Spleen (tissue), 7 donors: ENCODE results near the gene ARHGAP25.

Source experiments
- POLR2A ChIP-seq, 3 donors: fragments of 450-650 bp; IDR thresholded peaks; one replicate each; pipeline ENCODE4 v1.5.1; 2017; ENCODE audit warnings: antibody characterized with exemption in 3 of 3, mild to moderate bottlenecking in 1 of 3
- TF ChIP-seq, protein P1 (sequence below), 11 experiments: fragments of 200-600 bp in 7 of 11; fragments of 450-650 bp in 4 of 11; sonication (generic) in 4 of 11; IDR thresholded peaks in 8 of 11; conservative IDR thresholded peaks in 3 of 11; 1 replicate in 7 of 11; 2 replicates in 4 of 11; pipeline versions ENCODE4 v1.4.0 to v1.8.0; 2016 to 2021; ENCODE audit warnings: antibody characterized with exemption in 11 of 11, inconsistent platforms in 4 of 11, mild to moderate bottlenecking in 1 of 11
- donor health status: DM: no; HTN: no; CAD: no; lungs with moderate emphysema.
- donor health status: DM: no; HTN: no; CAD: no.
- donor health status: DM: no; HTN: no; CAD: no.

DNA sequence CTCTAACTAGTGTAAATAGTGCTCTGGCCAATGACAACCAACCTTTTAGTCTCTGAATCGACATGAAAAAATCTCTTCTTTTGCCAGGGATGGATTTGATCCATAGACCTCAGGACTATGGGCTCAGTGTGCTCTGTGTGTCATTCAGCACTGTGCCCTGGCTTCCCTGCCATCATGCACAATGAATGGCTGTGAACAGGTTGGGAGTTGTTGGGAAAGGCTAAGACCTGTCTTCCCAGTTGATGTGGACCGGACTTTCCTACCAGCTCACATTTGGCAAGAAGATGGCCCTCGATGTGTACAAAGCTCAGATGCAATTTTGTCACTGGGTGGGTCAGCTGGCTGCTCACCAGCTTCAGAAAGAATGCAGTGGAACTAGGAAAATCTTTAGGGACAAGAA lies 26.0 kb upstream of the ARHGAP25 start:
- TF ChIP-seq, protein P1, sequence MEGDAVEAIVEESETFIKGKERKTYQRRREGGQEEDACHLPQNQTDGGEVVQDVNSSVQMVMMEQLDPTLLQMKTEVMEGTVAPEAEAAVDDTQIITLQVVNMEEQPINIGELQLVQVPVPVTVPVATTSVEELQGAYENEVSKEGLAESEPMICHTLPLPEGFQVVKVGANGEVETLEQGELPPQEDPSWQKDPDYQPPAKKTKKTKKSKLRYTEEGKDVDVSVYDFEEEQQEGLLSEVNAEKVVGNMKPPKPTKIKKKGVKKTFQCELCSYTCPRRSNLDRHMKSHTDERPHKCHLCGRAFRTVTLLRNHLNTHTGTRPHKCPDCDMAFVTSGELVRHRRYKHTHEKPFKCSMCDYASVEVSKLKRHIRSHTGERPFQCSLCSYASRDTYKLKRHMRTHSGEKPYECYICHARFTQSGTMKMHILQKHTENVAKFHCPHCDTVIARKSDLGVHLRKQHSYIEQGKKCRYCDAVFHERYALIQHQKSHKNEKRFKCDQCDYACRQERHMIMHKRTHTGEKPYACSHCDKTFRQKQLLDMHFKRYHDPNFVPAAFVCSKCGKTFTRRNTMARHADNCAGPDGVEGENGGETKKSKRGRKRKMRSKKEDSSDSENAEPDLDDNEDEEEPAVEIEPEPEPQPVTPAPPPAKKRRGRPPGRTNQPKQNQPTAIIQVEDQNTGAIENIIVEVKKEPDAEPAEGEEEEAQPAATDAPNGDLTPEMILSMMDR (IDR thresholded peaks at IDR 0.05 in 8 of 11, conservative IDR thresholded peaks at IDR 0.05 in 3 of 11), result no peak
- TF ChIP-seq POLR2A (IDR thresholded peaks at IDR 0.05), result no peak
